Purkinje cell (primary cell): ENCODE results near the gene P2RY13. TPM values are rescaled to one million over a fixed set of nuclear protein-coding genes. Genes with fewer than 3 reads are reported as not detected.

Source experiments
- polyA plus RNA-seq: library from polyadenylated mRNA; unstranded; fragments of >200 nt; fragmentation: Nextera tagmentation; gene quantifications from 2 replicates; pipeline ENCODE4 v1.2.1, GENCODE V29; 2014

P2RY13 gene
- polyA plus RNA-seq, result 0.69 and 2.4 TPM in 2 replicates

DNA sequence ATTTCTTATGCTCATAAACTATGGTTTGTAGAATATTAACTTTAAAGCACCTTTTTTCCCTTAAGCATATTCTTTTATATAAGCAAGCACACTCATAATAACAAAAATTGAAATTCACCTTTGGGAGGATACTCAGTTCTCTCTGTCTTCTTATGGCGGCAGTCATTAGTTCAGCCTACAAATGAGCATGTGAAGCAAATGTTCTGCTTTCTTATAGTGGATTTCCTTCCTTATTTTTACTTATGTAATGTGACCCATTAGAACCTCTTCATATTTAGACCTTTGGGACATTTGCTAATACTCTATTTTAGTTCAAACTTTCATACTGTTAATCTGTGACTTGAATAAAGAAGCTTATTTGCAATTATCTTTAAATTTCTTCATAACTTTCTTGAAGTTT is at the start of gene P2RY13:
Gene P2RY13 (minus strand): TSS at position 187 of the 400 bp plus-strand sequence. CDS start 21 bp downstream, at position 166.

DNA sequence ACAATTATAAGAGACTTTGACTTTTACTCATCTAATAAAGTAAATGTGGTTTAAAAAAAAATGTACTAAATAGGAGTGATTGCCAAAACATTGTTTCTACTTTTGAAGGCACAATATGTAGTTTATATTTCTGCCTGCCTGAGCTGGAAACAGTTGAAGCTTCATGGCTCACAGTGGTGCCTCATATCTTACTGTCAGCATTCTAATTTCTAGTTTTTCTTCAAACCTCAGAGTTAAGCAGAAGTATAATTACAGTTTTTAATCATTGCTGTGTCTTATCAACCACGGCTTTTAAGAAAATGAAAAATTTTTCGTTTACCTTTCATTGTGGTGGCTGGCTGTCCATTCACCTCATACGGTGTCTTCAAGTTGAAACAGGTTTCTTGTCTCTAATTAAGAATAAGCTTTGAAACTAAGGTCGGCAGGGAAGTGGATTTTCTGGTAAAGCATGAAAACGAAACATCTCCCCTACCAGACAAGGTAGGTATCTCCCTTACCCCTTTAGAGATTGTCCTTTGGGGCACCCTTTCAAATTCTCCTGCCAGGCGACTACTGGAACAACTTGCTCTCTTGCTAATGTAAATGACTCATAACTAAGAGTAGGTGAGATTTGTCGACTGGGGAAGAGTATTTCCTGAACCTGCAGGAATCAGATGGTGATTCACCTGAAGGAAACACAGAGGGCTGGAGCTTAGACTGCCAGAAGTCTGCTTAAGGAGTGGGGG is 12.9 kb downstream of the P2RY13 start, which contains the start of gene GPR87:
Gene GPR87 (minus strand): TSS at position 554 of the 725 bp plus-strand sequence. CDS start 16,720 bp downstream, outside the sequence.

DNA sequence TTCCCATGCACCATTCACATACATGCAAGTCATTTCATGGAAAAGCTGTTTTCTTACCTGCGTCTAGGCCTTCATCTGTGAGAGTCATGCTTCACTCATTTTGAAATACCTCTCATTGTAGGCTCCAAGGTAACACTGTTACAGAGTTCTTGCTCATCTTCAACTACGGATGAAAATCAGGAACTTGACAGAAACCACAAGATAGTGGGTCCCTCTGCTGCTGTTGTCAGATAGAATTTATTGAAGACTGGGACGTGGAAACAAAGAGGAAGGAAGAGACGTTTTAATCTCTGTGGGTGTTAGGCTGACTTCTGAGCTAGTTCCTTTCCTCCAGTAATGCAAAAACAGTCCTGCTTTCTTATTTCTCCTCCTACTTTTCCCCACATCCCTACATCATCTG is 51.1 kb downstream of the P2RY13 start, which contains the start of gene P2RY14:
Gene P2RY14 (minus strand): TSS at position 313 of the 400 bp plus-strand sequence. CDS start 64,226 bp downstream, outside the sequence.

Other genes with a start within 250 kb of the P2RY13 start
- 3.2 and 8.0 TPM in 2 replicates for gene MED12L, start 243.9 kb downstream of the P2RY13 start, polyA plus RNA-seq
- 8.1 TPM in 1 of 2 replicates, not detected in the other for gene GPR171, start 126.3 kb downstream of the P2RY13 start, polyA plus RNA-seq
- gene P2RY14, start 51.0 kb downstream of the P2RY13 start, polyA plus RNA-seq, result 2.1 TPM in 1 of 2 replicates, not detected in the other
- gene GPR87, start 12.7 kb downstream of the P2RY13 start, polyA plus RNA-seq, result not detected in 2 replicates
- 0.27 TPM in 1 of 2 replicates, not detected in the other for gene P2RY12, start 55.2 kb upstream of the P2RY13 start, polyA plus RNA-seq
- not detected in 2 replicates for gene IGSF10, start 131.5 kb upstream of the P2RY13 start, polyA plus RNA-seq